Measurements from ENCODE around the gene FAM162A.

FAM162A gene

DNA sequence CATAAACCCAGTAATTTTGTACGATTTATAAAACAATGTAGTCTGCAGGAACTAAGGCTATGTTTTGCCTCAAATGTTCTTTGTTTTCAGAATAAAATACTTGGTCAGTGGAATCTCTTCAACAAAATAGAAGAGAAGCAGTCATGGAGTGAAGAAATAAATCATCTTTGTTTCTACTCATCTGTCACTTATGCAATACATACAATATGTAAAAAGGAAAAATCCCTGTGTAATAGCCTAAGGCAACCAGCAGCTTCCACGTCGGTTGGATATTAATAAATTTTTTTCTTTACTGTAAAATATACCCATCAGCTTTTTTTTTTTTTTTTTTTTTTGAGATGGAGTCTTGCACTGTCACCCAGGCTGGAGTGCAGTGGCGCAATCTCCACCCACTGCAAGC is 37.1 kb downstream of the FAM162A start:
- no peak overlapping the region for H3K4me3 ChIP-seq (ENCODE audit: low read length)
- no peak overlapping the region for H3K4me2 ChIP-seq (ENCODE audit: low read length)
- H4K20me1 ChIP-seq (ENCODE audit: control insufficient read depth, insufficient read depth, low read depth, low read length): no peaks in the 10 kb centered on the region
- H3K36me3 ChIP-seq (ENCODE audit: control insufficient read depth, low read length): peaks cover 34% of the 10 kb centered on the region
- H3K9me3 ChIP-seq (ENCODE audit: control insufficient read depth, insufficient read depth, low read length): no peaks in the 10 kb centered on the region
- peaks cover 6% of the 10 kb centered on the region; the same call in 1 of the 2 replicates for H3F3A ChIP-seq (ENCODE audit: control insufficient read depth, insufficient read depth)
- H3K27ac ChIP-seq (ENCODE audit: low read depth, low read length): no peak overlapping the region
- no peaks in the 10 kb centered on the region for H3K9me2 ChIP-seq (replicated peaks; ENCODE audit: control insufficient read depth, low read length)
- peaks cover 27% of the 10 kb centered on the region for H3K79me2 ChIP-seq (ENCODE audit: control insufficient read depth, low read length)
- no peak for TF ChIP-seq EZH2phosphoT487 (IDR thresholded peaks at IDR 0.05; ENCODE audit: borderline replicate concordance, low read length)
- H3K27me3 ChIP-seq (ENCODE audit: control insufficient read depth, low read length): no peaks in the 10 kb centered on the region
- H3K4me1 ChIP-seq (ENCODE audit: control insufficient read depth, low read length): peaks cover 19% of the 10 kb centered on the region

DNA sequence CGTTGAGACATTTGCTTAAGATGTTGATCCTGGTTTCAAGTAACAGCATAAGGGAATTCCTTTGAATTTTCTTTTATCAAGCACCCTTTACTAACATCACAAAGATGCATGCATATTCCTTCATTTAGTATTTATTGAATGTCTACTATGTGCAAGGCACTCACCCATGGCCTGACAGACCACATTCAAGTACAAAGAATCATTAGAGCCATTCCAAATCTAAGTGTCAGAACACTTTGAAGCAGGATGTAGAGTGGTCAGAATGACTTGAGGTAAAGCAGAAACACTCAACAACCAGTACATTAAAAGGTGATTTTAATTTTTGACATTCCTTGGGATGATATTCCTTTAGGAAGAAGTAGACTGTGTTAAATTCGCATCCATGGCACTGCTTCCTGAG is 37.9 kb downstream of the FAM162A start:
- H3K79me2 ChIP-seq (ENCODE audit: control insufficient read depth, low read length): peaks cover 21% of the 10 kb centered on the region
- H4K20me1 ChIP-seq (ENCODE audit: control insufficient read depth, insufficient read depth, low read depth, low read length): no peaks in the 10 kb centered on the region
- no peaks in the 10 kb centered on the region for H3K27me3 ChIP-seq (ENCODE audit: control insufficient read depth, low read length)
- no peak overlapping the region for H3K4me3 ChIP-seq (ENCODE audit: low read length)
- no peak overlapping the region for H3K27ac ChIP-seq (ENCODE audit: low read depth, low read length)
- H3F3A ChIP-seq (ENCODE audit: control insufficient read depth, insufficient read depth): peaks cover 6% of the 10 kb centered on the region; the same call in 1 of the 2 replicates
- H3K4me1 ChIP-seq (ENCODE audit: control insufficient read depth, low read length): peaks cover 17% of the 10 kb centered on the region
- peaks cover 42% of the 10 kb centered on the region for H3K36me3 ChIP-seq (ENCODE audit: control insufficient read depth, low read length)
- TF ChIP-seq EZH2phosphoT487 (IDR thresholded peaks at IDR 0.05; ENCODE audit: borderline replicate concordance, low read length): no peak
- TF ChIP-seq, protein P1, sequence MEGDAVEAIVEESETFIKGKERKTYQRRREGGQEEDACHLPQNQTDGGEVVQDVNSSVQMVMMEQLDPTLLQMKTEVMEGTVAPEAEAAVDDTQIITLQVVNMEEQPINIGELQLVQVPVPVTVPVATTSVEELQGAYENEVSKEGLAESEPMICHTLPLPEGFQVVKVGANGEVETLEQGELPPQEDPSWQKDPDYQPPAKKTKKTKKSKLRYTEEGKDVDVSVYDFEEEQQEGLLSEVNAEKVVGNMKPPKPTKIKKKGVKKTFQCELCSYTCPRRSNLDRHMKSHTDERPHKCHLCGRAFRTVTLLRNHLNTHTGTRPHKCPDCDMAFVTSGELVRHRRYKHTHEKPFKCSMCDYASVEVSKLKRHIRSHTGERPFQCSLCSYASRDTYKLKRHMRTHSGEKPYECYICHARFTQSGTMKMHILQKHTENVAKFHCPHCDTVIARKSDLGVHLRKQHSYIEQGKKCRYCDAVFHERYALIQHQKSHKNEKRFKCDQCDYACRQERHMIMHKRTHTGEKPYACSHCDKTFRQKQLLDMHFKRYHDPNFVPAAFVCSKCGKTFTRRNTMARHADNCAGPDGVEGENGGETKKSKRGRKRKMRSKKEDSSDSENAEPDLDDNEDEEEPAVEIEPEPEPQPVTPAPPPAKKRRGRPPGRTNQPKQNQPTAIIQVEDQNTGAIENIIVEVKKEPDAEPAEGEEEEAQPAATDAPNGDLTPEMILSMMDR (IDR thresholded peaks at IDR 0.05; ENCODE audit: low read depth, low read length, poor library complexity, severe bottlenecking): no peak
- no peaks in the 10 kb centered on the region for H3K9me2 ChIP-seq (replicated peaks; ENCODE audit: control insufficient read depth, low read length)
- H3K4me2 ChIP-seq (ENCODE audit: low read length): no peak overlapping the region
- no peaks in the 10 kb centered on the region for H3K9me3 ChIP-seq (ENCODE audit: control insufficient read depth, insufficient read depth, low read length)

DNA sequence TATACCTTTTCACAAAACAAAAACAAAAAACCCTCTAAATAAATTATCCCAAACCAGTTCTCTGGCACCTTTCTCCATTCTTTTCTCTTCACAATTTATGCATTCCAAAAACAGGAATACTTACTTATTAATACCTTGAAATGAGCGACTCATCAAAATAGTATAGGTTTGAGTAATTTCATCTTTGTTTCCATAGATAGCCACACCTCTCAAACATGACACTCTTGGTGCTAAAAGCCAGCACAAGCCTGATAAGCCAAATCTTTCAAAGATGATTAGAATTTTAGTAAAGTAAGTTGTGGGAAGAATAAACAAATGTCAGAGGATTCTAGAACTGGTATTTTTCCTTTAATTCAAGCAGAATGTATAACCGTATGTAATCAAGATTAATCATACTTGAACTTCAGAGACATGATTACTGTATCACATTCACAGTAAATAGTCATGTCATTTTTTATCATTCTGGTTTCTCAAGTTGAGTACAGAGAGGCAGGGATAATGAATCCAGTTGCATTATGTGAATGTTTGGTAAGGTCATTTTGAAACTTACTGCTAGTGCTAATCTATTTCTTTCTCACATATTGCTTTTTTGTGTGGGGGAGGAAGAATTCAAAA is 44.0 kb downstream of the FAM162A start:
- no peak overlapping the region for H3K4me2 ChIP-seq (ENCODE audit: low read length)
- peaks cover 70% of the 10 kb centered on the region for H3K36me3 ChIP-seq (ENCODE audit: control insufficient read depth, low read length)
- no peaks in the 10 kb centered on the region for H3K4me1 ChIP-seq (ENCODE audit: control insufficient read depth, low read length)
- H3K27ac ChIP-seq (ENCODE audit: low read depth, low read length): no peak overlapping the region
- no peaks in the 10 kb centered on the region for H3K9me2 ChIP-seq (replicated peaks; ENCODE audit: control insufficient read depth, low read length)
- TF ChIP-seq, protein P1 (IDR thresholded peaks at IDR 0.05; ENCODE audit: low read depth, low read length, poor library complexity, severe bottlenecking): no peak
- no peak for TF ChIP-seq EZH2phosphoT487 (IDR thresholded peaks at IDR 0.05; ENCODE audit: borderline replicate concordance, low read length)
- no peak overlapping the region for H3K4me3 ChIP-seq (ENCODE audit: low read length)
- H4K20me1 ChIP-seq (ENCODE audit: control insufficient read depth, insufficient read depth, low read depth, low read length): no peaks in the 10 kb centered on the region
- H3F3A ChIP-seq (ENCODE audit: control insufficient read depth, insufficient read depth): no peaks in the 10 kb centered on the region; the same call in 1 of the 2 replicates
- no peaks in the 10 kb centered on the region for H3K27me3 ChIP-seq (ENCODE audit: control insufficient read depth, low read length)
- no peaks in the 10 kb centered on the region for H3K9me3 ChIP-seq (ENCODE audit: control insufficient read depth, insufficient read depth, low read length)
- H3K79me2 ChIP-seq (ENCODE audit: control insufficient read depth, low read length): no peaks in the 10 kb centered on the region; the same call in 1 of the 2 replicates

DNA sequence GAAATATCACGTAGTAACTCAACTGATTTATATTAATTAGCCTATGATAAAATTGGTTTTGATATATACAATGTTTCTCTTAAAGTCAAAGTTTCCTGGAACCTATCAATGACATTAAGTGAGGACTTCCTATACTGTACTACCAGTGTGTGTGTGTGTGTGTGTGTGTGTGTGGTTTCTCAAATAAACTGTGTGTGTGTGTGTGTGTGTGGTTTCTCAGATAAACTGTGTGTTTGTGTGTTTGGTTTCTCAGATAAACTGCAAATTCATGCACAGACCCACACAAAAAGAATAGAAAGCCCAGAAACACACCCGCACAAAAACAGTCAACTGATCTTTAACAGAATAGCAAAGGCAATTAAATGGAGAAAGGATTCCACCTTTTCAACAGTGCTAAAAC is 46.4 kb downstream of the FAM162A start:
- H3K4me3 ChIP-seq (ENCODE audit: low read length): no peak overlapping the region
- no peaks in the 10 kb centered on the region for H4K20me1 ChIP-seq (ENCODE audit: control insufficient read depth, insufficient read depth, low read depth, low read length)
- no peak overlapping the region for H3K4me2 ChIP-seq (ENCODE audit: low read length)
- no peaks in the 10 kb centered on the region for H3K9me2 ChIP-seq (replicated peaks; ENCODE audit: control insufficient read depth, low read length)
- no peaks in the 10 kb centered on the region; the same call in 1 of the 2 replicates for H3F3A ChIP-seq (ENCODE audit: control insufficient read depth, insufficient read depth)
- no peak for TF ChIP-seq EZH2phosphoT487 (IDR thresholded peaks at IDR 0.05; ENCODE audit: borderline replicate concordance, low read length)
- no peak overlapping the region for H3K27ac ChIP-seq (ENCODE audit: low read depth, low read length)
- no peaks in the 10 kb centered on the region for H3K79me2 ChIP-seq (ENCODE audit: control insufficient read depth, low read length)
- H3K4me1 ChIP-seq (ENCODE audit: control insufficient read depth, low read length): no peaks in the 10 kb centered on the region
- H3K27me3 ChIP-seq (ENCODE audit: control insufficient read depth, low read length): no peaks in the 10 kb centered on the region
- peaks cover 68% of the 10 kb centered on the region for H3K36me3 ChIP-seq (ENCODE audit: control insufficient read depth, low read length)
- H3K9me3 ChIP-seq (ENCODE audit: control insufficient read depth, insufficient read depth, low read length): no peaks in the 10 kb centered on the region

All from DOHH2 (cell line).